ENCODE measurements around the gene OLFML3.

DNA sequence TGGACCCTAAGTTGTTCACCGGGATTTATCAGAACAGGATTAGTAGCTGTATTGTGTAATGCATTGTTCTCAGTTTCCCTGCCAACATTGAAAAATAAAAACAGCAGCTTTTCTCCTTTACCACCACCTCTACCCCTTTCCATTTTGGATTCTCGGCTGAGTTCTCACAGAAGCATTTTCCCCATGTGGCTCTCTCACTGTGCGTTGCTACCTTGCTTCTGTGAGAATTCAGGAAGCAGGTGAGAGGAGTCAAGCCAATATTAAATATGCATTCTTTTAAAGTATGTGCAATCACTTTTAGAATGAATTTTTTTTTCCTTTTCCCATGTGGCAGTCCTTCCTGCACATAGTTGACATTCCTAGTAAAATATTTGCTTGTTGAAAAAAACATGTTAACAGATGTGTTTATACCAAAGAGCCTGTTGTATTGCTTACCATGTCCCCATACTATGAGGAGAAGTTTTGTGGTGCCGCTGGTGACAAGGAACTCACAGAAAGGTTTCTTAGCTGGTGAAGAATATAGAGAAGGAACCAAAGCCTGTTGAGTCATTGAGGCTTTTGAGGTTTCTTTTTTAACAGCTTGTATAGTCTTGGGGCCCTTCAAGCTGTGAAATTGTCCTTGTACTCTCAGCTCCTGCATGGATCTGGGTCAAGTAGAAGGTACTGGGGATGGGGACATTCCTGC is 3.9 kb upstream of the OLFML3 start:
- TF ChIP-seq, protein P1, sequence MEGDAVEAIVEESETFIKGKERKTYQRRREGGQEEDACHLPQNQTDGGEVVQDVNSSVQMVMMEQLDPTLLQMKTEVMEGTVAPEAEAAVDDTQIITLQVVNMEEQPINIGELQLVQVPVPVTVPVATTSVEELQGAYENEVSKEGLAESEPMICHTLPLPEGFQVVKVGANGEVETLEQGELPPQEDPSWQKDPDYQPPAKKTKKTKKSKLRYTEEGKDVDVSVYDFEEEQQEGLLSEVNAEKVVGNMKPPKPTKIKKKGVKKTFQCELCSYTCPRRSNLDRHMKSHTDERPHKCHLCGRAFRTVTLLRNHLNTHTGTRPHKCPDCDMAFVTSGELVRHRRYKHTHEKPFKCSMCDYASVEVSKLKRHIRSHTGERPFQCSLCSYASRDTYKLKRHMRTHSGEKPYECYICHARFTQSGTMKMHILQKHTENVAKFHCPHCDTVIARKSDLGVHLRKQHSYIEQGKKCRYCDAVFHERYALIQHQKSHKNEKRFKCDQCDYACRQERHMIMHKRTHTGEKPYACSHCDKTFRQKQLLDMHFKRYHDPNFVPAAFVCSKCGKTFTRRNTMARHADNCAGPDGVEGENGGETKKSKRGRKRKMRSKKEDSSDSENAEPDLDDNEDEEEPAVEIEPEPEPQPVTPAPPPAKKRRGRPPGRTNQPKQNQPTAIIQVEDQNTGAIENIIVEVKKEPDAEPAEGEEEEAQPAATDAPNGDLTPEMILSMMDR (conservative IDR thresholded peaks at IDR 0.05; ENCODE audit: low read depth, low read length): no peak
- no peak for TF ChIP-seq EZH2 (IDR thresholded peaks at IDR 0.05; ENCODE audit: borderline replicate concordance, low read depth, low read length, poor library complexity, severe bottlenecking)
